Anterior cingulate cortex (tissue), 58 donors: ENCODE measurements around the gene PSTPIP1.

Experiments
- DNase-seq, 58 donors: peaks; one replicate each; lab custom pipeline; 2025; lab: John Stamatoyannopoulos, UW

Gene PSTPIP1

DNA sequence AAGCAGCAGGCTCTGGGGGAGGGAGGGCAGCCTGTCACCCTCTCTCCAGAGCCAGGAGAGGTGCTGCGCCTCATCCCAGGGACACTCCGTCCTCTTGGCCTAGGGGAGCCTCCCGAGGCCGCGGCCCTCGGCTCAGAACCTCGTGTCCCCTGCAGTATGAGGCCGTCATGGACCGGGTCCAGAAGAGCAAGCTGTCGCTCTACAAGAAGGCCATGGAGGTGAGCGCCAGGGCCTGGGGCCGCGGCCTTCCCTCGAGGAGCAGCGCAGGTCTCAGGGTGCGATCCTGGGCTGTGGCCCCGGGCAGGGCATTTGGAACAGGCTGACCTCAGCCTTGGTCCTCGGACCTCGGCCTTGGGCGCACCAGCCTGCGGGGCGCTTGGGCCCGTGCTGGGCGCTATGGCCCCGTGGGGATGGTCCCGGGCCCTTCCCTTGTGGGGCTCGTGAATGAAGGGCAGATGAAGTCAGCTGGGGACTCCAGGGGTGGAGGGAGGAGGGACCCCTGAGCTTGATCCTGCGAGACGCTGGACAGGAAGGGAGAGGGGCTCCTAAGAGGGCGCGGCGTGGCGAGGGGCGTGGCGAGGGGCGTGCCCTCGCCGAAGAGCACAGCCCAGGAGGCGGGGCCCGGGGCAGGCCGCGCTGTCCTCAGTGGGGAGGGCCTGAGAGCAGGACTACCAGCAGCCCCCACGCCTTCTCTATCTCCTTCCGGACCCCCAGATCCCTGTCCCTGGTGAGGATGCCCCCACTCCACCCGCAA is 32.9 kb downstream of the PSTPIP1 start:
- no peak for DNase-seq

DNA sequence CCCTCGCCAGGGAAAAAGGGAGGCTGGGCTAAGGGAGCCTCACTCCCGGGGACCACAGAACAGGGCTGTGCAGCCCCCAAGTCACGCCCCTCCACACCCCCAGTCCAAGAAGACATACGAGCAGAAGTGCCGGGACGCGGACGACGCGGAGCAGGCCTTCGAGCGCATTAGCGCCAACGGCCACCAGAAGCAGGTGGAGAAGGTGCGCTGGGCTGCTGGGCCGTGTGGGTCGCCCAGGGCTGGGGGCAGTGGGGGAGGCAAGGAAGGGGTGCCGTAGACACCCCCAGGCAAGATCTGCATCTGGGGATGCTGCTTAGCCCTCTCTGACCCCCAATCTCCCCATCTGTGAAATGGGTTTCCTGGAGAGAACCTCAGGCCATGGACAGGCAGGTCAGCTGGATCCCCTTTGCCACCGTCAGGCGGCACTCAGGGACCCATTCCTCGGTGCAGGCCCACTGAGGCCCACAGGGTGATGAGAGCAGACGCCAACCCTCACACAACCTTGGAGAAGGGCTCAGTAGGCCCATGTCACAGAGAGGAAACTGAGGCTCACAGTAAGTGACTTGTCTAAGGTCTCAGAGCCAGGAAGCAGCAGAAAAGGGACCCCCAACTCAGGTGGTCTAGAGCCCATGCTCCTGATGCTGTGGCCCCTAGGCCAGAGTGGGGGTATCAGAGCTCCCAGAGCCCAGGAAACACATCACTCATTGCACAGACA is 33.7 kb downstream of the PSTPIP1 start:
- no peak for DNase-seq

- DNase-seq, result no peak
These were observed 34.5 kb downstream of the PSTPIP1 start for GRCh38 chr15:77029166-77030047.

GRCh38 chr15:77030048-77030927 is 35.4 kb downstream of the PSTPIP1 start:
- DNase-seq, result no peak

GRCh38 chr15:77030928-77031375 is 36.0 kb downstream of the PSTPIP1 start:
- no peak for DNase-seq

- peak in 1 of 58 donors; percentile 23 for DNase-seq
These were observed 36.6 kb downstream of the PSTPIP1 start for GRCh38 chr15:77031376-77032050.

DNA sequence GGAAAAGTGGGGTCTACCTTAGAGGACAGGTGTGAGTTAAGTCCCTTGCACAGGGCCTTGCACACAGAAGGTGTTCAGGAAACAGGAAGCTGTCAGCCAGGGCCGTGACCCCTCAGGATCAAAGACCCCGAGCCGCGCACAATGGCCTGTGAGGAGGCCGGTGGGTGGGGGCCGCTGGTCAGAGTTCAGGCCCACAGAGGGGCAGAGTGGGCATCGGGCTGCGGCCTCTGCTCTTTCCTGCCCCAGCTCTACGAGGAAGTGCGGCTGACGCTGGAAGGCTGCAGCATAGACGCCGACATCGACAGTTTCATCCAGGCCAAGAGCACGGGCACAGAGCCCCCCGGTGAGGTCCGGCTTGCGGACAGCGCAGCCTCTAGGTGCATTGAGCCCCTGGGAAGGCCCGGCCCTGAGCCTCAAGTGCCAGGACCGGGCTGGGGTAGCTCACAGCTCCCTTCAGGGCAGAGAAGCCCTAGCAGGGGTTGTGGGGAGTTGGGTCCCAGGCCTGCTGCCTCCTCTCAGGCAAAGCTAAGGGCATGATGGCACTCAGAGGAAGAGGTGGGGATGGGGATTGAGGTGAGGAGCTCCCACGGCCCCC is 37.2 kb downstream of the PSTPIP1 start:
- DNase-seq, result no peak

DNA sequence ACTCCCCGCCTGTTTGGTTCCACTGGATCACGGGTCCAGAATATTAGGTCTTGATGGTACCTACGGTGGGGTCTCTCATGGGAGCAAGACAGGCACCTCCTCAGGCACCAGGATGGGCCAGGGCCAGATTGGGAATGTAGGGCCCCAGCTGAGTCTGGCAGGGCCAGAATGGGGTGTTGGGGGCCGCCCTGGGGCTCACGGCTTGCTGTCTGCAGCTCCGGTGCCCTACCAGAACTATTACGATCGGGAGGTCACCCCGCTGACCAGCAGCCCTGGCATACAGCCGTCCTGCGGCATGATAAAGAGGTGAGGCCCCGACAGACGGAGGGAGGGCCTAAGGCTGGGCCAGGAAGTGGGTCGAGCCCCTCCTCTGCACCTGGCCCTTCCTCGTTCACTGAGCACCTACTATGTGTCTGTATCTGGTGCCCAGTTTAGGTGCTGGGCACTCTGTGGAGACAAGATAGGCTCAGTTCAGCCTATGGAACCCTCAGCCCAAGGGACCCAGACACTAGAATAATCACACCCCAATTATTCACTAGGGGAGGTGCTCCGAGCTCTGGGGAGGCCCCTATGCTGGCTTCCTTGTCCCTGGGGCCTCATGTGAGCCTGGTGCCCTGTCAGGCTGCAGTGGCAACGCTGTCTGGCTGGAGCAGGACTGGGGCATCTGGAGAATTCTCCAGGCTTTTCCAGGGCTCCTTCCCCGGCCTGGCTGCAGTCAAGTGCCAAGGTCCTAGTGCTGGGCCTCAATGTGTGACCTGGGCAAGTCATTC is 37.9 kb downstream of the PSTPIP1 start:
- DNase-seq, result no peak

- no peak for DNase-seq
These were observed 38.4 kb downstream of the PSTPIP1 start for GRCh38 chr15:77033417-77033728.

GRCh38 chr15:77033729-77034671 is 39.1 kb downstream of the PSTPIP1 start:
- DNase-seq, result no peak

- peak in 7 of 58 donors; percentile 18 to 54 (median 38) for DNase-seq
These were observed 40.0 kb downstream of the PSTPIP1 start for GRCh38 chr15:77034695-77035489.

- DNase-seq, result no peak
These were observed 40.7 kb downstream of the PSTPIP1 start for GRCh38 chr15:77035584-77035983.

DNA sequence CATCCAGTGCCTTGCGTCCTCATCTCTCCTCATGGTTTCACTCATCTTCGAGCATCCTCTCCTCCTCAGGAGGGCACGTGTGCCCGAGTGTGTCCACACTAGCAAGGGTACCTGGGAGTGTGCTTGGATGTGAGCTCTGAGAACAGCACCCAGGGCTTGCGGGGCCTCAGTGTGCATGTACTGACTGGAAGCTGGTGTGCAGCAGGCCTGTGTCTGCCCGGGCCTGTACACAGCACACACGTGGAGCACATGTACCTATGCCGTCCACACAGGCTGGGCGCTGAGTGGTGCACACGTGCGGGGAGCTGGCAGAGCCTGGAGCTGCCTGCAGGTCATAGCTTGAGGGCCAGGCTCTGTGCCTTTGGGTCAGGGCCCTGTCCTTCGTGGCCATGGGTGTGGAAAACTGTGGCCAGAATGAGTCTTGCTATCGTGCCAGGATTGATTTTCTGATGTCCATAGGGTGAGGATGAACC is 41.1 kb downstream of the PSTPIP1 start:
- DNase-seq, result no peak

GRCh38 chr15:77036537-77037387 is 41.8 kb downstream of the PSTPIP1 start:
- no peak for DNase-seq
